Peyer's patch (tissue), 4 donors: Measurements from ENCODE around the gene ARNT2.

Source experiments
- CTCF ChIP-seq, 6 experiments: fragments of 450-650 bp in 4 of 6; fragments of 200-600 bp in 2 of 6; sonication (generic) in 1 of 6; IDR thresholded peaks; one replicate each; pipeline ENCODE4 v1.5.1; 2017 to 2019; ENCODE audit warnings: antibody characterized with exemption in 6 of 6, mild to moderate bottlenecking in 3 of 6, moderate library complexity in 1 of 6
- POLR2A ChIP-seq, 2 donors: fragments of 450-650 bp; IDR thresholded peaks; one replicate each; pipeline ENCODE4 v1.5.1; 2017; ENCODE audit warnings: antibody characterized with exemption in 2 of 2, mild to moderate bottlenecking in 2 of 2, moderate library complexity in 2 of 2

- TF ChIP-seq CTCF (IDR thresholded peaks at IDR 0.05), result no peak
- TF ChIP-seq POLR2A (IDR thresholded peaks at IDR 0.05), result no peak
Observed at GRCh38 chr15:80441714-80442113, 37.5 kb downstream of the ARNT2 start.
